ENCODE data around the gene ATG7.
A peak's percentile ranks its signal among the peaks of the same experiment; 100 is the strongest.
"Not testable (repeated sequence)": the region's sequence is repeated elsewhere in the genome, so short reads cannot be mapped to it uniquely, and the experiment has no call there.

The ATG7 gene

DNA sequence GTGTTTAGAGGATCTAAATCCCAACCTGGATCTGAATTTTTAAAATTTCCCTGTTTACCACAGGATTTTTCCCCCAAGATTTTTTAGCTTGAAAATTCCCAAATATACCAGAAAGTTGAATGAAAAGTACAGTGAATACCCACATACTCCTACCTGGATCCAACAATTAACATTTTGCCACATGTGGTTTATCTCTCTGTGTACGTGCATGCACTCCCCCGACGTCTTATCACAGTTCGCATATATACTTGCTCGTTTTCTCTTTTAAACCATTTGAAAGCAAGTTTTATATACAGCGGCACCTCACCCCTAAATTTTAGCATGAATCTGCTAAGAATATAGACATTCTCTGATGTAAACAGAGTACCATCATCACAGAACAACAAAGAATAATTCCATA is 165.3 kb downstream of the ATG7 start:
- no peaks in the 10 kb centered on the region for H3K36me3 ChIP-seq (ENCODE audit: insufficient read depth, low read length)
- no peak overlapping the region for H3K9ac ChIP-seq (ENCODE audit: low read depth, low read length)
- no peak overlapping the region for H3K4me2 ChIP-seq (ENCODE audit: low read length)
- H3K9me3 ChIP-seq (replicated peaks; ENCODE audit: low read length): no peaks in the 10 kb centered on the region
- no peak overlapping the region for H3K4me3 ChIP-seq (ENCODE audit: low read length)
- H3K4me1 ChIP-seq (ENCODE audit: control insufficient read depth, insufficient read depth, low read length): peaks cover 22% of the 10 kb centered on the region
- no peaks in the 10 kb centered on the region for H3K27me3 ChIP-seq (ENCODE audit: control insufficient read depth, insufficient read depth, low read length)

- Histone ChIP-seq H3K4me3 (ENCODE audit: low read length) (no peak overlapping the region), H3K36me3 (ENCODE audit: insufficient read depth, low read length) (no peaks in the 10 kb centered on the region), H3K4me1 (ENCODE audit: control insufficient read depth, insufficient read depth, low read length) (peaks cover 19% of the 10 kb centered on the region), H3K27me3 (ENCODE audit: control insufficient read depth, insufficient read depth, low read length) (no peaks in the 10 kb centered on the region), H3K9me3 (replicated peaks; ENCODE audit: low read length) (no peaks in the 10 kb centered on the region), H3K9ac (ENCODE audit: low read depth, low read length) (peak overlapping the region; percentile 46), H3K4me2 (ENCODE audit: low read length) (peak overlapping the region; percentile 59)
These were observed 166.4 kb downstream of the ATG7 start for GRCh38 chr3:11438646-11439045.

GRCh38 chr3:11441346-11441745 is 169.1 kb downstream of the ATG7 start:
- H3K9ac ChIP-seq (ENCODE audit: low read depth, low read length); H3K36me3 ChIP-seq (ENCODE audit: insufficient read depth, low read length); H3K4me3 ChIP-seq (ENCODE audit: low read length); H3K27me3 ChIP-seq (ENCODE audit: control insufficient read depth, insufficient read depth, low read length); H3K4me2 ChIP-seq (ENCODE audit: low read length); H3K9me3 ChIP-seq (replicated peaks; ENCODE audit: low read length): not testable (repeated sequence)
- H3K4me1 ChIP-seq (ENCODE audit: control insufficient read depth, insufficient read depth, low read length): peaks cover 16% of the 10 kb centered on the region

- Histone ChIP-seq H3K9ac (ENCODE audit: low read depth, low read length) (no peak overlapping the region), H3K36me3 (ENCODE audit: insufficient read depth, low read length) (peaks cover 3% of the 10 kb centered on the region), H3K4me1 (ENCODE audit: control insufficient read depth, insufficient read depth, low read length) (peaks cover 13% of the 10 kb centered on the region), H3K9me3 (replicated peaks; ENCODE audit: low read length) (no peaks in the 10 kb centered on the region), H3K4me2 (ENCODE audit: low read length) (no peak overlapping the region), H3K4me3 (ENCODE audit: low read length) (no peak overlapping the region), H3K27me3 (ENCODE audit: control insufficient read depth, insufficient read depth, low read length) (no peaks in the 10 kb centered on the region)
These were observed 172.2 kb downstream of the ATG7 start for GRCh38 chr3:11444404-11444803.

DNA sequence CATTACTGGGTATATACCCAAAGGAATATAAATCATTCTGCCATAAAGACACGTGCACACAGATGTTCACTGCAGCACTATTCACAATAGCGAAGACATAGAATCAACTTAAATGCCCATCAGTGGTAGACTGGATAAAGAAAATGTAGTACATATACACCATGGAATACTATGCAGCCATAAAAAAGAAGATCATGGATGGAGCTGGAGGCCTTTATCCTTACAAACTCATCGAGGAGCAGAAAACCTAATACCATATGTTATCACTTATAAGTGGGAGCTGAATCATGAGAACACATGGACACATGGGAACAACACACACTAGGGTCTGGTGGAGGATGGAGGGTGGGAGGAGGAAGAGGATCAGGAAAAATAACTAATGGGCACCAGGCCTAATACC is 173.0 kb downstream of the ATG7 start:
- H3K4me3 ChIP-seq (ENCODE audit: low read length); H3K9ac ChIP-seq (ENCODE audit: low read depth, low read length); H3K4me2 ChIP-seq (ENCODE audit: low read length); H3K36me3 ChIP-seq (ENCODE audit: insufficient read depth, low read length); H3K27me3 ChIP-seq (ENCODE audit: control insufficient read depth, insufficient read depth, low read length); H3K9me3 ChIP-seq (replicated peaks; ENCODE audit: low read length): not testable (repeated sequence)
- H3K4me1 ChIP-seq (ENCODE audit: control insufficient read depth, insufficient read depth, low read length): peaks cover 13% of the 10 kb centered on the region

DNA sequence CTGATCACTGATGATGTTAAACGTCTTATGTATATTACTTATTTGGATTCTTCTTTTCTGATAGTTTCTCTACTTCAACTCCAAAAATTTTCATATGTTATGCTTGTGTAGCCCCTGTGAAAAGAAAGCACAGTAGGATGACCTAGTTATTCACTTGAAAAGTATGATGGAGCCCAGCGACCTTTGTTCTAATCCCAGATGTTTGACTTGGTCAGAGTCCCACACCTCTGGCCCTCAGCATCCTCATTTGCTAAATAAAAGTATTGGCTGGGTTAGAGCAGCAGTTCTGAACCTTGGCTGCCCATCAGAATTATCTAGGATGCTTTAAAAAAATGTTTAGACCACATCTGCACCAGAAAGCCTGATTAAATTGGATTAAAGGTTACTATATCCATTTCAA is 173.7 kb downstream of the ATG7 start:
- Histone ChIP-seq H3K36me3 (ENCODE audit: insufficient read depth, low read length) (peaks cover 3% of the 10 kb centered on the region), H3K4me1 (ENCODE audit: control insufficient read depth, insufficient read depth, low read length) (peaks cover 13% of the 10 kb centered on the region), H3K9me3 (replicated peaks; ENCODE audit: low read length) (no peaks in the 10 kb centered on the region), H3K9ac (ENCODE audit: low read depth, low read length) (no peak overlapping the region), H3K27me3 (ENCODE audit: control insufficient read depth, insufficient read depth, low read length) (no peaks in the 10 kb centered on the region), H3K4me3 (ENCODE audit: low read length) (no peak overlapping the region), H3K4me2 (ENCODE audit: low read length) (peak overlapping the region; percentile 42)

DNA sequence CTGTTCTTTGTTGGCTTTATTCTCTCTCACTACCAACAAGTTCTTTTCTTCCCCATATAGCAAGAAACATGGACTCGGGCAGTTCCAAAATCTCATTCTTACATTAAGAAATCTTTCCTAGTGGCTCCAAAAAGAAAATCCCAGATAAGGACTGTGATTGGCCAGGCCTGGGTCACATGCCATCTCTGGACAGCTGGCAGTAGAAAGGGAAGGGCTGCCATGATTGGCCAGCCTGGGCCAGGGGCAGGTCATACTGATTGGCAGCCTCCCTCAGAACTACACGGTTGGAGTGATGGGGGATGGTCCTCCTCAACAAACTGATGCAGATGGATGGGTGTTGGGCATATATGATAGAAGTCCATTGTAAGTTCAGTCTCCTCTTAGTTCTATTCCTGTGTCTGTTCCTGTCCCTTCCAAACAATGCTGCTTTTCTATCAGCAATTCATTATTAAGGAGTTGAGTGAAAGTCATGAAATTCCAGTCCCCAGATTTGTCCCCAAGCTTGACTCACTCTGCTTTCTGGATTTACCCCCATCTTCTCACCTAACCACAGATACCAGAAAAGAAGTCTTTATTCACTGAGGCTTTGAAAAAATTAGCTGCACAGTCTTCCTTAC is 175.5 kb downstream of the ATG7 start:
- Histone ChIP-seq H3K9ac (ENCODE audit: low read depth, low read length) (no peak overlapping the region), H3K36me3 (ENCODE audit: insufficient read depth, low read length) (peaks cover 3% of the 10 kb centered on the region), H3K4me3 (ENCODE audit: low read length) (no peak overlapping the region), H3K4me2 (ENCODE audit: low read length) (no peak overlapping the region), H3K4me1 (ENCODE audit: control insufficient read depth, insufficient read depth, low read length) (peaks cover 12% of the 10 kb centered on the region), H3K9me3 (replicated peaks; ENCODE audit: low read length) (no peaks in the 10 kb centered on the region), H3K27me3 (ENCODE audit: control insufficient read depth, insufficient read depth, low read length) (no peaks in the 10 kb centered on the region)

DNA sequence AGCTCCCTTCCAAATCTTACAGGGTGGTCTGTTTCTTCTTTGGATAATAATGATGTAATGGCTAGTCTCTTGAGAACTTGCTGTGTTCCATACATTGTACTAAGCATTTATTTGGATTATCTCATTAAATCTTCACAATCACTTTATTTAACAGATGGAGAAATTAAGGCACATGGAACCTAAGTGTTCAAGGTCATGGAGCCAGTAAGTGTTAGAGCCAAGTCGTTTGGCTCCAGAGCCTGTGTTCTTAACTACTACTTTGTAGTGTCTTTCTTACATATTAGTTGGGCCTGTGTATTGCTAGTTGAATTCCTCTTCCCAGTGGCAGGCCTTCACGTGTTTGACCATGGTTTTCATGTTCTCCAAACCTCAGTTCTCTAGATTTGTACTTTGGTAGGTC is 177.8 kb downstream of the ATG7 start:
- no peak overlapping the region for H3K4me3 ChIP-seq (ENCODE audit: low read length)
- no peak overlapping the region for H3K9ac ChIP-seq (ENCODE audit: low read depth, low read length)
- H3K4me2 ChIP-seq (ENCODE audit: low read length): no peak overlapping the region
- peaks cover 3% of the 10 kb centered on the region for H3K36me3 ChIP-seq (ENCODE audit: insufficient read depth, low read length)
- H3K4me1 ChIP-seq (ENCODE audit: control insufficient read depth, insufficient read depth, low read length): peaks cover 29% of the 10 kb centered on the region
- no peaks in the 10 kb centered on the region for H3K27me3 ChIP-seq (ENCODE audit: control insufficient read depth, insufficient read depth, low read length)
- no peaks in the 10 kb centered on the region for H3K9me3 ChIP-seq (replicated peaks; ENCODE audit: low read length)

GRCh38 chr3:11452312-11452711 is 180.1 kb downstream of the ATG7 start:
- Histone ChIP-seq H3K36me3 (ENCODE audit: insufficient read depth, low read length) (peaks cover 6% of the 10 kb centered on the region), H3K4me3 (ENCODE audit: low read length) (no peak overlapping the region), H3K4me2 (ENCODE audit: low read length) (no peak overlapping the region), H3K4me1 (ENCODE audit: control insufficient read depth, insufficient read depth, low read length) (peaks cover 42% of the 10 kb centered on the region), H3K9me3 (replicated peaks; ENCODE audit: low read length) (no peaks in the 10 kb centered on the region), H3K9ac (ENCODE audit: low read depth, low read length) (no peak overlapping the region), H3K27me3 (ENCODE audit: control insufficient read depth, insufficient read depth, low read length) (no peaks in the 10 kb centered on the region)

- H3K36me3 ChIP-seq (ENCODE audit: insufficient read depth, low read length): peaks cover 4% of the 10 kb centered on the region
- no peaks in the 10 kb centered on the region for H3K27me3 ChIP-seq (ENCODE audit: control insufficient read depth, insufficient read depth, low read length)
- H3K9me3 ChIP-seq (replicated peaks; ENCODE audit: low read length): no peaks in the 10 kb centered on the region
- peak overlapping the region; percentile 40 for H3K9ac ChIP-seq (ENCODE audit: low read depth, low read length)
- H3K4me3 ChIP-seq (ENCODE audit: low read length): no peak overlapping the region
- peak overlapping the region; percentile 56 for H3K4me2 ChIP-seq (ENCODE audit: low read length)
- H3K4me1 ChIP-seq (ENCODE audit: control insufficient read depth, insufficient read depth, low read length): peaks cover 45% of the 10 kb centered on the region
These were observed 181.0 kb downstream of the ATG7 start for GRCh38 chr3:11452885-11453847.

DNA sequence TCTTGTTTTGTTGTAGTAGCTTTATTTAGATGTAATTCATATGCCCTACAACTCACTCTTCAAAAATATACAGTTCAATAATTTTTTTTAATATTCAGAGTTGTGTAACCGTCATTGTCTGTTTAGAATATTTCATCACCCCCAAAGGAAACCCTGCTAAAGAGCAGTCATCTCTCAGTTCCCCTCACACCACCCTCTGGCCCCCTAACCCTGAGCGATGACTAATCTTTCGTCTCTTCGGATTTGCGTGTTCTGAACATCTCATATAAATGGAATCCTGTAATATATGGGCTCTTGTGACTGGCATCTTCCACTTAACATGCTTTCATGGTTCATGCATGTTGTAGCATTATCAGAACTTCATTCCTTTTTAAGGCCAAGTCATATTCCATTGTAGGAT is 183.8 kb downstream of the ATG7 start:
- Histone ChIP-seq H3K9ac (ENCODE audit: low read depth, low read length) (no peak overlapping the region), H3K36me3 (ENCODE audit: insufficient read depth, low read length) (peaks cover 3% of the 10 kb centered on the region), H3K4me3 (ENCODE audit: low read length) (no peak overlapping the region), H3K4me1 (ENCODE audit: control insufficient read depth, insufficient read depth, low read length) (peaks cover 70% of the 10 kb centered on the region), H3K4me2 (ENCODE audit: low read length) (peak overlapping the region; percentile 11), H3K27me3 (ENCODE audit: control insufficient read depth, insufficient read depth, low read length) (no peaks in the 10 kb centered on the region), H3K9me3 (replicated peaks; ENCODE audit: low read length) (no peaks in the 10 kb centered on the region)

DNA sequence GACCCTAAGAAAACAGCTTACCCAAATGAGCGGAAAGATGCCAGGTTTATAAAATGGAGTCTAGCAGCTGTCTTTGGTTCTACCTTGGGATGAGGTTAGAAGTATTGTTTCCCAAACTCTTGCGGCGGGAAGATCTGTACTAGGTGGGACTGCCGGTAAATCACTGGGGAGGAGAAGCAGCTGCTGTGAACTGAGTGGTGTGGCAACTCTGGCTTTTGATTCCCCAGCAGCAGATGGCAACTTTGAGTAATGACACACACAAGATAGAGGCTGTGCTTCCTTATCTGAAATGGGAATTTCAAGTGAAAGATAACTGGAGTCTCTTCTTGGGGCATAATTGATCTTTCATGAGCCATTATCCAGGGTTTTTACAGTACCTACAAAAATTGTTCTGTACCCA is 184.9 kb downstream of the ATG7 start:
- Histone ChIP-seq H3K9ac (ENCODE audit: low read depth, low read length) (no peak overlapping the region), H3K4me3 (ENCODE audit: low read length) (no peak overlapping the region), H3K4me1 (ENCODE audit: control insufficient read depth, insufficient read depth, low read length) (peaks cover 70% of the 10 kb centered on the region), H3K36me3 (ENCODE audit: insufficient read depth, low read length) (peaks cover 3% of the 10 kb centered on the region), H3K9me3 (replicated peaks; ENCODE audit: low read length) (no peaks in the 10 kb centered on the region), H3K27me3 (ENCODE audit: control insufficient read depth, insufficient read depth, low read length) (no peaks in the 10 kb centered on the region), H3K4me2 (ENCODE audit: low read length) (no peak overlapping the region)
